GM23338 (cell line): Measurements from ENCODE around the gene FAM53A. TPM values are rescaled to one million over a fixed set of nuclear protein-coding genes. Genes with fewer than 3 reads are reported as not detected.

ENCODE experiments used
- ATAC-seq: fragments of 200-7000 bp; cut with Tn5 transposase; 3 replicates; pipeline ENCODE4 v1.9.1; 2020
- DNase-seq: peaks from one replicate; pipeline ENCODE4 v3.0.0-alpha.2; 2015; ENCODE audit warnings: low spot score
- H2AFZ ChIP-seq: fragments of 200-600 bp; sonication (generic); 2 replicates; pipeline ENCODE4 v1.8.0; 2016; ENCODE audit warnings: antibody characterized with exemption, mild to moderate bottlenecking, moderate library complexity
- H3F3A ChIP-seq: fragments of 200-600 bp; sonication (generic); replicated peaks from 2 replicates; pipeline ENCODE4 v1.8.0; 2017; ENCODE audit warnings: antibody characterized with exemption, mixed run types, low read depth
- H3K27ac ChIP-seq: fragments of 200-600 bp; sonication (generic); 2 replicates; pipeline ENCODE4 v1.6.1; 2016; ENCODE audit warnings: low read depth
- H3K27me3 ChIP-seq: fragments of 200-600 bp; sonication (generic); 2 replicates; pipeline ENCODE4 v1.8.0; 2016; ENCODE audit warnings: mild to moderate bottlenecking, mixed run types, moderate library complexity; ENCODE audit not compliant: insufficient read depth
- H3K36me3 ChIP-seq: fragments of 200-600 bp; sonication (generic); 2 replicates; pipeline ENCODE4 v1.8.0; 2016; ENCODE audit warnings: mild to moderate bottlenecking; ENCODE audit not compliant: insufficient read depth
- H3K4me1 ChIP-seq: fragments of 200-600 bp; sonication (generic); 2 replicates; pipeline ENCODE4 v1.8.0; 2016; ENCODE audit warnings: mild to moderate bottlenecking, moderate library complexity; ENCODE audit not compliant: insufficient read depth
- H3K4me2 ChIP-seq: fragments of 200-600 bp; sonication (generic); 2 replicates; pipeline ENCODE4 v1.7.1; 2017; ENCODE audit warnings: mixed run types
- H3K4me3 ChIP-seq: fragments of 200-600 bp; sonication (generic); 2 replicates; pipeline ENCODE4 v1.6.1; 2016; ENCODE audit warnings: mixed run types
- H3K79me2 ChIP-seq: fragments of 200-600 bp; sonication (generic); replicated peaks from 2 replicates; pipeline ENCODE4 v1.8.0; 2017; ENCODE audit warnings: mild to moderate bottlenecking; ENCODE audit not compliant: insufficient read depth
- H3K9me2 ChIP-seq: fragments of 200-600 bp; sonication (generic); 2 replicates; pipeline ENCODE4 v1.8.0; 2017; ENCODE audit not compliant: insufficient read depth
- H4K20me1 ChIP-seq: fragments of 200-600 bp; sonication (generic); replicated peaks from 2 replicates; pipeline ENCODE4 v1.8.0; 2017; ENCODE audit warnings: mild to moderate bottlenecking; ENCODE audit not compliant: insufficient read depth
- H3K27ac Mint-ChIP-seq: 2 replicates; pipeline ENCODE4 v1.8.0; 2020; ENCODE audit warnings: inconsistent platforms, mild to moderate bottlenecking, moderate library complexity, mixed read lengths
- H3K27me3 Mint-ChIP-seq: 3 replicates; pipeline ENCODE4 v1.8.0; 2022; ENCODE audit warnings: low read depth, mild to moderate bottlenecking, moderate library complexity, mixed read lengths, inconsistent platforms; ENCODE audit not compliant: insufficient read depth, poor library complexity
- H3K36me3 Mint-ChIP-seq: 3 replicates; pipeline ENCODE4 v1.8.0; 2021; ENCODE audit warnings: low read depth, mild to moderate bottlenecking, inconsistent platforms, moderate library complexity, mixed read lengths
- H3K4me1 Mint-ChIP-seq: 3 replicates; pipeline ENCODE4 v1.8.0; 2020; ENCODE audit warnings: mild to moderate bottlenecking, inconsistent platforms, mixed read lengths
- H3K4me3 Mint-ChIP-seq: 3 replicates; pipeline ENCODE4 v1.8.0; 2021; ENCODE audit warnings: moderate library complexity, mild to moderate bottlenecking, inconsistent platforms, mixed read lengths
- H3K9me3 Mint-ChIP-seq: 3 replicates; pipeline ENCODE4 v1.8.0; 2020; ENCODE audit warnings: moderate library complexity, mild to moderate bottlenecking, inconsistent platforms, mixed read lengths
- CREB1 ChIP-seq: fragments of 250-450 bp; sonication (Bioruptor Pico); IDR thresholded peaks from 2 replicates; pipeline ENCODE4 v1.5.0; 2020; ENCODE audit warnings: low read depth, mild to moderate bottlenecking, moderate library complexity
- EZH2 ChIP-seq: fragments of 200-600 bp; sonication (generic); IDR thresholded peaks from one replicate; pipeline ENCODE4 v1.8.0; 2017; ENCODE audit warnings: antibody characterized with exemption, mild to moderate bottlenecking, low read depth; ENCODE audit not compliant: unreplicated experiment
- EZH2phosphoT487 ChIP-seq: fragments of 200-600 bp; sonication (generic); IDR thresholded peaks from one replicate; pipeline ENCODE4 v1.8.1; 2018; ENCODE audit warnings: antibody characterized with exemption; ENCODE audit not compliant: unreplicated experiment
- JUNB ChIP-seq: IDR thresholded peaks from one replicate; pipeline ENCODE4 v1.6.1; 2016; ENCODE audit warnings: antibody characterized with exemption; ENCODE audit not compliant: unreplicated experiment
- NANOG ChIP-seq: IDR thresholded peaks from 2 replicates; pipeline ENCODE4 v1.6.1; 2016; ENCODE audit warnings: antibody characterized with exemption, borderline replicate concordance
- POLR2AphosphoS5 ChIP-seq: IDR thresholded peaks from 2 replicates; pipeline ENCODE4 v1.6.1; 2016; ENCODE audit warnings: antibody characterized with exemption, low read depth
- STAT1 ChIP-seq: IDR thresholded peaks from one replicate; pipeline ENCODE4 v1.6.1; 2016; ENCODE audit warnings: antibody characterized with exemption; ENCODE audit not compliant: unreplicated experiment
- ZNF114 ChIP-seq: fragments of 250-450 bp; sonication (Bioruptor Pico); IDR thresholded peaks from 2 replicates; pipeline ENCODE4 v1.5.0; 2020; ENCODE audit warnings: mild to moderate bottlenecking, moderate library complexity
- ZNF331 ChIP-seq: fragments of 250-450 bp; sonication (Bioruptor Pico); IDR thresholded peaks from 2 replicates; pipeline ENCODE4 v1.5.0; 2020; ENCODE audit warnings: low read depth, mild to moderate bottlenecking, moderate library complexity
- polyA plus RNA-seq: library from polyadenylated mRNA; unstranded; fragments of >200 nt; fragmentation: Nextera tagmentation; extraction: Ambion mirVana; gene quantifications from 2 replicates; pipeline ENCODE4 v1.2.1, GENCODE V29; 2016
- total RNA-seq: library from RNA; depleted of rRNA; stranded (reverse); fragments of >200 nt; shearing (Covaris generic); gene quantifications from 2 replicates; pipeline ENCODE4 v1.2.3, GENCODE V29; 2014
- TF ChIP-seq, protein P1 (sequence below), 2 experiments: fragments of 200-600 bp in 1 of 2; sonication (generic) in 1 of 2; conservative IDR thresholded peaks; 2 replicates each; pipeline versions ENCODE4 v1.5.1 to v1.6.1; 2016 to 2017; ENCODE audit warnings: antibody characterized with exemption in 2 of 2, low read depth in 2 of 2, mild to moderate bottlenecking in 2 of 2, moderate library complexity in 1 of 2
- TF ChIP-seq, protein P2 (sequence below): IDR thresholded peaks from one replicate; pipeline ENCODE4 v1.6.1; 2018; ENCODE audit warnings: antibody characterized with exemption; ENCODE audit not compliant: unreplicated experiment
- TF ChIP-seq, protein P3 (sequence below): fragments of 250-450 bp; sonication (Bioruptor Pico); IDR thresholded peaks from 2 replicates; pipeline ENCODE4 v1.5.0; 2020; ENCODE audit warnings: mild to moderate bottlenecking, moderate library complexity
- TF ChIP-seq, protein P4 (sequence below): IDR thresholded peaks from 2 replicates; pipeline ENCODE4 v1.6.1; 2016; ENCODE audit warnings: antibody characterized with exemption

FAM53A gene
- total and polyA plus RNA-seq, 2 experiments from 2014 or later: 1.1 to 3.1 TPM

DNA sequence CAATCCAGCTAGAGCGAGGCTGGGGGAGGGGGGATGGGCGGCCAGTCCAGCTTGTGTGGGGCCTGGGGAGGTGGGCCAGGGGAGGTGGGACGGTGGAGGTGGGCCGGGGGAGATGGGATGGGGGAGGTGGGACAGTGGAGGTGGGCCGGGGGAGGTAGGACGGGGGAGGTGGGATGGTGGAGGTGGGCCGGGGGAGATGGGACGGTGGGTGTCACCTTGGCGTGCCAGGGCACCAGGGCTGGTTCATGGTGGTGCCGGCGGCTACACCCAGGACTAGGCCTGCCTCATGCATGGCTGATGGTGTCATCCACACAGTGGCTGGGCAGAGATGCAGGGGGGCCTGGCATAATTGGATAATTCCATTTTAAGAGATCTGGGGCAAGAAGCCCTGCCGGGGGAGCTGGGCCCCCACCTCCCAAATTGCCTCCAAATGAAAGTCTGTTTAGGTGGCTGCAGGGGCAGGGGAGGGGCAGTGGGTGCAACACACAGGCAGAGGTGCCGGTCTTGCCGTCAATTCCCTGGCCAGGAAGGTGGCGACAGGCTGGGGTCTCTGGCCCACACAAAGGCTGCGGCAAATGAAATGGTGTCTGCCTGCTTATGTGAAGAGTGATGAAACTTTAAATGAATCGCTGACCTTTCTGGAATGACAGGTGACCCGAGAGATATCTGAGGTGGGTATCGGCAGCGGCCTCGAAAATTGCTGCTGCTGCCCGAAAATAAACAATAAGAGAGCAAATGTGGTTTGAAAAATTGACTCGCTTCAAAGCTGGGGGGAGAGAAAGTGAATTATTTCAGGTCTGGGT lies 82.1 kb downstream of the FAM53A start:
- H3K27ac ChIP-seq: no peak overlapping the region
- H3F3A ChIP-seq: no peaks in the 10 kb centered on the region
- Mint-ChIP-seq H3K27me3 (peaks cover 6% of the 10 kb centered on the region), H3K4me1 (peaks cover 15% of the 10 kb centered on the region), H3K4me3 (no peak overlapping the region), H3K36me3 (no peaks in the 10 kb centered on the region; the same call in 2 of the 3 replicates), H3K9me3 (no peaks in the 10 kb centered on the region), H3K27ac (no peak overlapping the region)
- H3K9me2 ChIP-seq: no peaks in the 10 kb centered on the region
- no peak overlapping the region for H3K4me2 ChIP-seq
- H3K4me1 ChIP-seq: 0 out of 2 replicates have a peak, but pooled peaks cover 5% of the 10 kb centered on the region
- H3K36me3 ChIP-seq: no peaks in the 10 kb centered on the region
- no peak overlapping the region for H2AFZ ChIP-seq
- DNase-seq (no peak), ATAC-seq (no peak)
- H3K27me3 ChIP-seq: no peaks in the 10 kb centered on the region
- TF ChIP-seq ZNF331 (CRISPR knock-in tag): no peak
- TF ChIP-seq, protein P1, sequence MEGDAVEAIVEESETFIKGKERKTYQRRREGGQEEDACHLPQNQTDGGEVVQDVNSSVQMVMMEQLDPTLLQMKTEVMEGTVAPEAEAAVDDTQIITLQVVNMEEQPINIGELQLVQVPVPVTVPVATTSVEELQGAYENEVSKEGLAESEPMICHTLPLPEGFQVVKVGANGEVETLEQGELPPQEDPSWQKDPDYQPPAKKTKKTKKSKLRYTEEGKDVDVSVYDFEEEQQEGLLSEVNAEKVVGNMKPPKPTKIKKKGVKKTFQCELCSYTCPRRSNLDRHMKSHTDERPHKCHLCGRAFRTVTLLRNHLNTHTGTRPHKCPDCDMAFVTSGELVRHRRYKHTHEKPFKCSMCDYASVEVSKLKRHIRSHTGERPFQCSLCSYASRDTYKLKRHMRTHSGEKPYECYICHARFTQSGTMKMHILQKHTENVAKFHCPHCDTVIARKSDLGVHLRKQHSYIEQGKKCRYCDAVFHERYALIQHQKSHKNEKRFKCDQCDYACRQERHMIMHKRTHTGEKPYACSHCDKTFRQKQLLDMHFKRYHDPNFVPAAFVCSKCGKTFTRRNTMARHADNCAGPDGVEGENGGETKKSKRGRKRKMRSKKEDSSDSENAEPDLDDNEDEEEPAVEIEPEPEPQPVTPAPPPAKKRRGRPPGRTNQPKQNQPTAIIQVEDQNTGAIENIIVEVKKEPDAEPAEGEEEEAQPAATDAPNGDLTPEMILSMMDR (conservative IDR thresholded peaks at IDR 0.05; ENCODE audit: low read depth in 2 of 2): no peak
- no peak for TF ChIP-seq EZH2phosphoT487
- TF ChIP-seq CREB1 (CRISPR knock-in tag): no peak
- TF ChIP-seq, protein P2, sequence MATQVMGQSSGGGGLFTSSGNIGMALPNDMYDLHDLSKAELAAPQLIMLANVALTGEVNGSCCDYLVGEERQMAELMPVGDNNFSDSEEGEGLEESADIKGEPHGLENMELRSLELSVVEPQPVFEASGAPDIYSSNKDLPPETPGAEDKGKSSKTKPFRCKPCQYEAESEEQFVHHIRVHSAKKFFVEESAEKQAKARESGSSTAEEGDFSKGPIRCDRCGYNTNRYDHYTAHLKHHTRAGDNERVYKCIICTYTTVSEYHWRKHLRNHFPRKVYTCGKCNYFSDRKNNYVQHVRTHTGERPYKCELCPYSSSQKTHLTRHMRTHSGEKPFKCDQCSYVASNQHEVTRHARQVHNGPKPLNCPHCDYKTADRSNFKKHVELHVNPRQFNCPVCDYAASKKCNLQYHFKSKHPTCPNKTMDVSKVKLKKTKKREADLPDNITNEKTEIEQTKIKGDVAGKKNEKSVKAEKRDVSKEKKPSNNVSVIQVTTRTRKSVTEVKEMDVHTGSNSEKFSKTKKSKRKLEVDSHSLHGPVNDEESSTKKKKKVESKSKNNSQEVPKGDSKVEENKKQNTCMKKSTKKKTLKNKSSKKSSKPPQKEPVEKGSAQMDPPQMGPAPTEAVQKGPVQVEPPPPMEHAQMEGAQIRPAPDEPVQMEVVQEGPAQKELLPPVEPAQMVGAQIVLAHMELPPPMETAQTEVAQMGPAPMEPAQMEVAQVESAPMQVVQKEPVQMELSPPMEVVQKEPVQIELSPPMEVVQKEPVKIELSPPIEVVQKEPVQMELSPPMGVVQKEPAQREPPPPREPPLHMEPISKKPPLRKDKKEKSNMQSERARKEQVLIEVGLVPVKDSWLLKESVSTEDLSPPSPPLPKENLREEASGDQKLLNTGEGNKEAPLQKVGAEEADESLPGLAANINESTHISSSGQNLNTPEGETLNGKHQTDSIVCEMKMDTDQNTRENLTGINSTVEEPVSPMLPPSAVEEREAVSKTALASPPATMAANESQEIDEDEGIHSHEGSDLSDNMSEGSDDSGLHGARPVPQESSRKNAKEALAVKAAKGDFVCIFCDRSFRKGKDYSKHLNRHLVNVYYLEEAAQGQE: no peak
- TF ChIP-seq, protein P3, sequence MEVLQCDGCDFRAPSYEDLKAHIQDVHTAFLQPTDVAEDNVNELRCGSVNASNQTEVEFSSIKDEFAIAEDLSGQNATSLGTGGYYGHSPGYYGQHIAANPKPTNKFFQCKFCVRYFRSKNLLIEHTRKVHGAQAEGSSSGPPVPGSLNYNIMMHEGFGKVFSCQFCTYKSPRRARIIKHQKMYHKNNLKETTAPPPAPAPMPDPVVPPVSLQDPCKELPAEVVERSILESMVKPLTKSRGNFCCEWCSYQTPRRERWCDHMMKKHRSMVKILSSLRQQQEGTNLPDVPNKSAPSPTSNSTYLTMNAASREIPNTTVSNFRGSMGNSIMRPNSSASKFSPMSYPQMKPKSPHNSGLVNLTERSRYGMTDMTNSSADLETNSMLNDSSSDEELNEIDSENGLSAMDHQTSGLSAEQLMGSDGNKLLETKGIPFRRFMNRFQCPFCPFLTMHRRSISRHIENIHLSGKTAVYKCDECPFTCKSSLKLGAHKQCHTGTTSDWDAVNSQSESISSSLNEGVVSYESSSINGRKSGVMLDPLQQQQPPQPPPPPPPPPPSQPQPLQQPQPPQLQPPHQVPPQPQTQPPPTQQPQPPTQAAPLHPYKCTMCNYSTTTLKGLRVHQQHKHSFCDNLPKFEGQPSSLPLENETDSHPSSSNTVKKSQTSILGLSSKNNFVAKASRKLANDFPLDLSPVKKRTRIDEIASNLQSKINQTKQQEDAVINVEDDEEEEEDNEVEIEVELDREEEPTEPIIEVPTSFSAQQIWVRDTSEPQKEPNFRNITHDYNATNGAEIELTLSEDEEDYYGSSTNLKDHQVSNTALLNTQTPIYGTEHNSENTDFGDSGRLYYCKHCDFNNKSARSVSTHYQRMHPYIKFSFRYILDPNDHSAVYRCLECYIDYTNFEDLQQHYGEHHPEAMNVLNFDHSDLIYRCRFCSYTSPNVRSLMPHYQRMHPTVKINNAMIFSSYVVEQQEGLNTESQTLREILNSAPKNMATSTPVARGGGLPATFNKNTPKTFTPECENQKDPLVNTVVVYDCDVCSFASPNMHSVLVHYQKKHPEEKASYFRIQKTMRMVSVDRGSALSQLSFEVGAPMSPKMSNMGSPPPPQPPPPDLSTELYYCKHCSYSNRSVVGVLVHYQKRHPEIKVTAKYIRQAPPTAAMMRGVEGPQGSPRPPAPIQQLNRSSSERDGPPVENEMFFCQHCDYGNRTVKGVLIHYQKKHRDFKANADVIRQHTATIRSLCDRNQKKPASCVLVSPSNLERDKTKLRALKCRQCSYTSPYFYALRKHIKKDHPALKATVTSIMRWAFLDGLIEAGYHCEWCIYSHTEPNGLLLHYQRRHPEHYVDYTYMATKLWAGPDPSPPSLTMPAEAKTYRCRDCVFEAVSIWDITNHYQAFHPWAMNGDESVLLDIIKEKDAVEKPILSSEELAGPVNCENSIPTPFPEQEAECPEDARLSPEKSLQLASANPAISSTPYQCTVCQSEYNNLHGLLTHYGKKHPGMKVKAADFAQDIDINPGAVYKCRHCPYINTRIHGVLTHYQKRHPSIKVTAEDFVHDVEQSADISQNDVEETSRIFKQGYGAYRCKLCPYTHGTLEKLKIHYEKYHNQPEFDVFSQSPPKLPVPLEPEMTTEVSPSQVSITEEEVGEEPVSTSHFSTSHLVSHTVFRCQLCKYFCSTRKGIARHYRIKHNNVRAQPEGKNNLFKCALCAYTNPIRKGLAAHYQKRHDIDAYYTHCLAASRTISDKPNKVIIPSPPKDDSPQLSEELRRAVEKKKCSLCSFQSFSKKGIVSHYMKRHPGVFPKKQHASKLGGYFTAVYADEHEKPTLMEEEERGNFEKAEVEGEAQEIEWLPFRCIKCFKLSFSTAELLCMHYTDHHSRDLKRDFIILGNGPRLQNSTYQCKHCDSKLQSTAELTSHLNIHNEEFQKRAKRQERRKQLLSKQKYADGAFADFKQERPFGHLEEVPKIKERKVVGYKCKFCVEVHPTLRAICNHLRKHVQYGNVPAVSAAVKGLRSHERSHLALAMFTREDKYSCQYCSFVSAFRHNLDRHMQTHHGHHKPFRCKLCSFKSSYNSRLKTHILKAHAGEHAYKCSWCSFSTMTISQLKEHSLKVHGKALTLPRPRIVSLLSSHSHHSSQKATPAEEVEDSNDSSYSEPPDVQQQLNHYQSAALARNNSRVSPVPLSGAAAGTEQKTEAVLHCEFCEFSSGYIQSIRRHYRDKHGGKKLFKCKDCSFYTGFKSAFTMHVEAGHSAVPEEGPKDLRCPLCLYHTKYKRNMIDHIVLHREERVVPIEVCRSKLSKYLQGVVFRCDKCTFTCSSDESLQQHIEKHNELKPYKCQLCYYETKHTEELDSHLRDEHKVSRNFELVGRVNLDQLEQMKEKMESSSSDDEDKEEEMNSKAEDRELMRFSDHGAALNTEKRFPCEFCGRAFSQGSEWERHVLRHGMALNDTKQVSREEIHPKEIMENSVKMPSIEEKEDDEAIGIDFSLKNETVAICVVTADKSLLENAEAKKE (CRISPR knock-in tag): no peak
- TF ChIP-seq STAT1: no peak
- no peak for TF ChIP-seq NANOG
- TF ChIP-seq ZNF114 (CRISPR knock-in tag): no peak
- TF ChIP-seq JUNB: no peak
- no peak for TF ChIP-seq POLR2AphosphoS5
- no peak for TF ChIP-seq EZH2
- TF ChIP-seq, protein P4, sequence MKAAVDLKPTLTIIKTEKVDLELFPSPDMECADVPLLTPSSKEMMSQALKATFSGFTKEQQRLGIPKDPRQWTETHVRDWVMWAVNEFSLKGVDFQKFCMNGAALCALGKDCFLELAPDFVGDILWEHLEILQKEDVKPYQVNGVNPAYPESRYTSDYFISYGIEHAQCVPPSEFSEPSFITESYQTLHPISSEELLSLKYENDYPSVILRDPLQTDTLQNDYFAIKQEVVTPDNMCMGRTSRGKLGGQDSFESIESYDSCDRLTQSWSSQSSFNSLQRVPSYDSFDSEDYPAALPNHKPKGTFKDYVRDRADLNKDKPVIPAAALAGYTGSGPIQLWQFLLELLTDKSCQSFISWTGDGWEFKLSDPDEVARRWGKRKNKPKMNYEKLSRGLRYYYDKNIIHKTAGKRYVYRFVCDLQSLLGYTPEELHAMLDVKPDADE: no peak
- H4K20me1 ChIP-seq: no peaks in the 10 kb centered on the region
- H3K79me2 ChIP-seq: no peaks in the 10 kb centered on the region
- no peak overlapping the region for H3K4me3 ChIP-seq
